GM12875 (cell line): Measurements from ENCODE around the gene PGBD4.

ENCODE experiments used
- H3K4me3 ChIP-seq: one replicate; pipeline ENCODE4 v1.5.1; 2011; ENCODE audit warnings: low read depth, low read length, control low read depth
- TF ChIP-seq, protein P1 (sequence below): IDR thresholded peaks from 2 replicates; pipeline ENCODE4 v1.5.1; 2011; ENCODE audit warnings: low read depth, mild to moderate bottlenecking, control low read depth, inconsistent platforms, low read length, moderate library complexity, borderline replicate concordance; ENCODE audit not compliant: insufficient read depth

Gene PGBD4

DNA sequence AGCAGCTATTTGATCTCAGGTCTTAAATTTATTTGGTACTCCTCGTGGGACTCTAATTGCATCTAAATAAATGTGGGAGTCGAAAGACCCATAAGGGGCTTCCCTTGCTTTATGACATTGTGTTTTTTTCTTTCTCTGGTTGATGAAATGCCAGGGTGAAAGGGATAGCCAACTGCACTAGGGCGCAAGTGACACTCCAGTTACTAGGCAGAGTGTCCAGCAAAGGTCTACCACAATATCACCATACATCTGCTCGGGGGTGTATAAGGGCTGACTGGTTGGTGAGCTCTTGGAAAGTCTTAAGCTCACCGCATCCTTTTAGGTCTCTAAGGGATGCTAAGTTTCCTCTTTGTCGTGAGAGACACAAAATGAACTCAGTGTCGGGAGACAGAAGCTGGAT lies 54.0 kb downstream of the PGBD4 start:
- TF ChIP-seq, protein P1, sequence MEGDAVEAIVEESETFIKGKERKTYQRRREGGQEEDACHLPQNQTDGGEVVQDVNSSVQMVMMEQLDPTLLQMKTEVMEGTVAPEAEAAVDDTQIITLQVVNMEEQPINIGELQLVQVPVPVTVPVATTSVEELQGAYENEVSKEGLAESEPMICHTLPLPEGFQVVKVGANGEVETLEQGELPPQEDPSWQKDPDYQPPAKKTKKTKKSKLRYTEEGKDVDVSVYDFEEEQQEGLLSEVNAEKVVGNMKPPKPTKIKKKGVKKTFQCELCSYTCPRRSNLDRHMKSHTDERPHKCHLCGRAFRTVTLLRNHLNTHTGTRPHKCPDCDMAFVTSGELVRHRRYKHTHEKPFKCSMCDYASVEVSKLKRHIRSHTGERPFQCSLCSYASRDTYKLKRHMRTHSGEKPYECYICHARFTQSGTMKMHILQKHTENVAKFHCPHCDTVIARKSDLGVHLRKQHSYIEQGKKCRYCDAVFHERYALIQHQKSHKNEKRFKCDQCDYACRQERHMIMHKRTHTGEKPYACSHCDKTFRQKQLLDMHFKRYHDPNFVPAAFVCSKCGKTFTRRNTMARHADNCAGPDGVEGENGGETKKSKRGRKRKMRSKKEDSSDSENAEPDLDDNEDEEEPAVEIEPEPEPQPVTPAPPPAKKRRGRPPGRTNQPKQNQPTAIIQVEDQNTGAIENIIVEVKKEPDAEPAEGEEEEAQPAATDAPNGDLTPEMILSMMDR = no peak
- H3K4me3 ChIP-seq = no peak overlapping the region
